Retina (tissue), 1 donor: ENCODE measurements around the gene ART5.
A peak's percentile ranks its signal among the peaks of the same experiment; 100 is the strongest.
"Not testable (repeated sequence)": the region's sequence is repeated elsewhere in the genome, so short reads cannot be mapped to it uniquely, and the experiment has no call there.

ENCODE experiments used
- DNase-seq: peaks from one replicate; pipeline ENCODE4 v3.0.0-alpha.2; 2016

ART5 gene

GRCh38 chr11:3616721-3617460 lies 24.9 kb downstream of the ART5 start:
- DNase-seq, result no peak

GRCh38 chr11:3615998-3616397 lies 25.8 kb downstream of the ART5 start:
- no peak for DNase-seq

- DNase-seq, result no peak
Observed at GRCh38 chr11:3614742-3615171, 27.0 kb downstream of the ART5 start.

GRCh38 chr11:3613998-3614741 lies 27.6 kb downstream of the ART5 start:
- DNase-seq, result no peak

GRCh38 chr11:3611976-3612678 lies 29.7 kb downstream of the ART5 start:
- DNase-seq, result no peak

GRCh38 chr11:3610846-3611245 lies 30.9 kb downstream of the ART5 start:
- DNase-seq, result no peak

- peak; percentile 56 for DNase-seq
Observed at GRCh38 chr11:3609416-3610265, 32.2 kb downstream of the ART5 start.

- no peak for DNase-seq
Observed at GRCh38 chr11:3605771-3606203, 36.0 kb downstream of the ART5 start.

- no peak for DNase-seq
Observed at GRCh38 chr11:3605283-3605662, 36.5 kb downstream of the ART5 start.

GRCh38 chr11:3604167-3604566 lies 37.6 kb downstream of the ART5 start:
- DNase-seq, result no peak

GRCh38 chr11:3600201-3600600 lies 41.6 kb downstream of the ART5 start:
- DNase-seq, result not testable (repeated sequence)

- not testable (repeated sequence) for DNase-seq
Observed at GRCh38 chr11:3597743-3598142, 44.0 kb downstream of the ART5 start.

GRCh38 chr11:3591326-3591725 lies 50.5 kb downstream of the ART5 start:
- DNase-seq, result not testable (repeated sequence)

GRCh38 chr11:3590193-3590592 lies 51.6 kb downstream of the ART5 start:
- not testable (repeated sequence) for DNase-seq

- not testable (repeated sequence) for DNase-seq
Observed at GRCh38 chr11:3588776-3589175, 53.0 kb downstream of the ART5 start.
